GM12801 (cell line): Measurements from ENCODE around the gene ATP2B3.

Experiments used
- CTCF ChIP-seq: IDR thresholded peaks from one replicate; pipeline ENCODE4 v1.5.1; 2011; ENCODE audit warnings: control low read depth; ENCODE audit not compliant: insufficient read length; ENCODE audit errors: extremely low read depth

The ATP2B3 gene

DNA sequence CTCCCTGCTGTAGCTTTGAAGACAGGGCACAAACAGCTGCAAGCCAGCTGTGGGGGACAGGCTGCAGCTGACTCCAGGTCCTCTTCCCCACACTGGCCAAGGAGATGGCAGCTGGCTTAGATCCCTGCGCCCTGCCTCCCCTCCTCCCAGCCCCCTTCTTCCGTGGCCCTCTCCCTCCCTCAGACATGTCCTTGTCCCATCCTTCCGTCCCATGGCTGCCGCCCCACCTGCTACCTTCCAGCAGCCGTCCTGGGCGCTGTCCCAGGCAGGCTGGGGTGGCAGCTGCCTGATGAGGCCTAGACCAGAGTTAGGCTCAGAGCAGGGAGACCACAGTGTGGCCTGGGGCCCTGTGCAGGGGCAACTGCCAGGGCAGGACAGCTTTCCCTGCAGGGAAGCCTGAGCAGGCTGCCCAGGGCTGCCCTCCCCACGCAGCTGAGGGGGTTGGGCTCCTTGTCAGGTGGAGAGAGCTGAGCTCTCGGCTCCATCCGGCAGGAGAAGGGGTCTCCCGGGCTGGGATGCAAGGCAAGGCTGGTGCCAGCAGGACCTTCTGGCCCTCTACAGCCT lies 26.0 kb upstream of the ATP2B3 start:
- no peak for TF ChIP-seq CTCF

DNA sequence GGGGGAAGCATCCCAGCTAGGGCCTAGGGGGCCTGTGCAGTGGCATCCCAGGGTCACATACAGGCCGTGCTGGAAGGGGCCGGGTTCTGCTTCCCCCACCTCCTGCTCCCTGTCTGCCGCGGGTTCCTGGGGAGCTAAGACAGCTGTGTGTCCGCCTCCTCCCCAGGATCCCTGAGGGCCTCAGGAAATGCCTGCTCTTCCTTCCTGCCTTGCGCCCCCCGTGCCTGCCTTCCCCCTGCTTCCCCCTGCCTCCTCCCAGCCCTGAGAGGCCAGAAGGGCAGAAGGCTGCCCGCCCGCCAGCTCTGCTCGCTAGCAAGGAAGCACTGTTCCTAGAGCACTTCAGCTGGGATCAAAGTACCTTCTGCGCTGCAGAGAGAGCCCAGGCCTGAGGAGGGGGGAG lies 25.5 kb upstream of the ATP2B3 start:
- no peak for TF ChIP-seq CTCF

DNA sequence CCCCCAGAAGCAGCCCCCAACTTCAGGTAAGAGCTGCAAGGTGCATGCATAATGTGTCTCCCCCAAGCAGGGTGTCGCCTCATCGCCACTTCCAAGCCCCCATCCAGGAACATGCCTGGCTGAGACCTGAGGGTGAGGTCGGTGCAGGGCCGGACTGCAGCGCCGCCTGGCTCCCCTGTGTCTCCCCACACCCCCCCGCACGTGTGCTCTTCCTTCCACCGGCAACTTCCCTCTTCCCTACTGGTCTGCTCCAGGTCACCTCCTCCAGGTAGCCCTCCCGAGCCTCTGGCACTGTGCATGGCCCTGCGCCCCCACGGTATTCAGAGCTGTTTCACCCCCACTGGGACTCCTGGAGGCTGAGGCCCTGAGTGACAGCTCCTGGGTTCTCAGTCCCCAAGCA lies 24.9 kb upstream of the ATP2B3 start:
- no peak for TF ChIP-seq CTCF

DNA sequence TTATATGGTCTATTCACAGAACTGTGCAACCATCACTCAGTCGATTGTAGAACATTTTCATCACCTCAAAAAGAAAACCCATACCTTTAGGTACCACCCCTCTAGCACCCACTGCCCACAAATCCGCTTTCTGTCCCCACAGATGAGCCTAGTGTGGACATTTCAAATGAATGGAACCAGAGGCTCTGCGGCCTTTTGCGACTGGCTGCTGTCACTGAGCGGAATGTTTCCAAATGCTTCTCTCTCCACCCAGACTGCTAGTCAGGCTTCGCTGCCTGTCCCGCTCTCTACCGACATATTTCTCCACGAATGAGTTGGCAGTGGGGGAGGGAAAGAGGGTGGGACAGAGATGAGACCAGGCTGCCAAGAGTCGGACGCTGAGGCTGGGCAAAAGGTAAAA lies 24.4 kb upstream of the ATP2B3 start:
- no peak for TF ChIP-seq CTCF

GRCh38 chrX:153494061-153494460 lies 23.4 kb upstream of the ATP2B3 start:
- TF ChIP-seq CTCF = no peak

DNA sequence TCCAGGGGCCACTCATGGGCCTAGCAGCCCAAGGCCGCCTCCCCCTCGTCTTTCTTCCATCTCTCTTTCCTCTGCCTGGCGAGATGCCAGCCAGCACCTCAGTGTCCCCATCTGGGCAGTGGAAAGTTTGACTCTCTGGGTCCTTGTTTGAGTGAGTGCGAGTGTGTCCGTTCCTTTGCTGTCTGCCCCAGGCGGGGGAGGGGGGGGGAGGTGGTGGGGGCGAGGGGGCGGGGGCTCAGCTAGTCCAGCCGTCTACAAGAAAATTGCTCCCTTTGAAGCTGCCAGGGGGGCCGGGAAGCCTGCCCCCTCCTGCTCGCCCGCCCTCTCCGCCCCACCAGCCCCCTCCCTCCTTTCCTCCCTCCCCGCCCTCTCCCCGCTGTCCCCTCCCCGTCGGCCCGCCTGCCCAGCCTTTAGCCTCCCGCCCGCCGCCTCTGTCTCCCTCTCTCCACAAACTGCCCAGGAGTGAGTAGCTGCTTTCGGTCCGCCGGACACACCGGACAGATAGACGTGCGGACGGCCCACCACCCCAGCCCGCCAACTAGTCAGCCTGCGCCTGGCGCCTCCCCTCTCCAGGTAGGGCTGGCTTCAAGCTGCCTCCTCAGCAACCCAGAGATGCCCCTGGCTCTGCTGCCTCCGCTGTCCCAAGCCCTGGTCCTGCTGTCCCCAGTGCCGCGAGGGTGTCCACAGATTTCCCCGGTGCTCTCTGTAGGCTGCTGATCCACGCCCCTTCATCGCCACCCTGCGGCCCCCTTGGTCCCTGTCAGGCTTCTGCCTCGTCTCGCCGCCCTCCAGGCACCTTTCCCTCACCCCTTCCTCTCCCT lies 22.7 kb upstream of the ATP2B3 start, which contains the start of gene BGN:
Gene BGN, plus strand, starts transcription at position 440 of the 821 bp plus-strand sequence. CDS start 9,652 bp downstream, outside the sequence.
- TF ChIP-seq CTCF = no peak

GRCh38 chrX:153495362-153495751 lies 22.1 kb upstream of the ATP2B3 start:
- no peak for TF ChIP-seq CTCF
